OCI-LY1 (cell line): Measurements from ENCODE around the gene KDM4B.

Experiments
- H2AFZ ChIP-seq: fragments of 200-600 bp; sonication (generic), shearing (Covaris generic); 2 replicates; pipeline ENCODE4 v1.6.0; 2014; ENCODE audit warnings: antibody characterized with exemption, mild to moderate bottlenecking, low read length
- H3F3A ChIP-seq: fragments of 200-600 bp; sonication (generic), shearing (Covaris generic); 2 replicates; pipeline ENCODE4 v1.6.0; 2014; ENCODE audit warnings: mild to moderate bottlenecking, antibody characterized with exemption, low read length, moderate library complexity; ENCODE audit not compliant: insufficient read depth
- H3K27ac ChIP-seq: fragments of 200-600 bp; sonication (generic); 2 replicates; pipeline ENCODE4 v1.5.1; 2014; ENCODE audit warnings: low read length, mixed run types, mild to moderate bottlenecking, low read depth; ENCODE audit not compliant: poor library complexity, severe bottlenecking
- H3K27me3 ChIP-seq: fragments of 200-600 bp; sonication (generic); 2 replicates; pipeline ENCODE4 v1.6.0; 2014; ENCODE audit warnings: antibody characterized with exemption, mild to moderate bottlenecking, low read length, moderate library complexity; ENCODE audit not compliant: insufficient read depth
- H3K36me3 ChIP-seq: fragments of 200-600 bp; sonication (generic); 2 replicates; pipeline ENCODE4 v1.6.1; 2014; ENCODE audit warnings: mild to moderate bottlenecking, antibody characterized with exemption, low read length, moderate library complexity, mixed read lengths; ENCODE audit not compliant: insufficient read depth
- H3K4me1 ChIP-seq: fragments of 200-600 bp; sonication (generic); 2 replicates; pipeline ENCODE4 v1.5.1; 2014; ENCODE audit warnings: mild to moderate bottlenecking, low read length, moderate library complexity; ENCODE audit not compliant: insufficient read depth, severe bottlenecking
- H3K4me2 ChIP-seq: fragments of 200-600 bp; sonication (generic), shearing (Covaris generic); 2 replicates; pipeline ENCODE4 v1.6.1; 2014; ENCODE audit warnings: low read length
- H3K4me3 ChIP-seq: fragments of 200-600 bp; sonication (generic); 2 replicates; pipeline ENCODE4 v1.5.1; 2014; ENCODE audit warnings: low read length, low read depth, mild to moderate bottlenecking, mixed read lengths; ENCODE audit not compliant: poor library complexity, severe bottlenecking
- H3K79me2 ChIP-seq: fragments of 200-600 bp; shearing (Covaris generic); 2 replicates; pipeline ENCODE4 v1.6.1; 2016; ENCODE audit warnings: mixed run types, low read length, mixed read lengths; ENCODE audit not compliant: insufficient read depth
- H3K9ac ChIP-seq: fragments of 200-600 bp; sonication (generic), shearing (Covaris generic); 2 replicates; pipeline ENCODE4 v1.6.1; 2014; ENCODE audit warnings: mild to moderate bottlenecking, low read length, mixed read lengths
- H3K9me2 ChIP-seq: fragments of 200-600 bp; sonication (generic), shearing (Covaris generic); 2 replicates; pipeline ENCODE4 v1.6.1; 2014; ENCODE audit warnings: low read depth, mild to moderate bottlenecking, low read length, mixed read lengths
- H3K9me3 ChIP-seq: fragments of 200-600 bp; shearing (Covaris generic); 2 replicates; pipeline ENCODE4 v1.6.1; 2014; ENCODE audit warnings: low read length, mixed read lengths
- H4K20me1 ChIP-seq: fragments of 200-600 bp; sonication (generic), shearing (Covaris generic); 2 replicates; pipeline ENCODE4 v1.6.0; 2016; ENCODE audit warnings: mild to moderate bottlenecking, low read length; ENCODE audit not compliant: insufficient read depth
- EZH2 ChIP-seq: fragments of 200-600 bp; sonication (generic), shearing (Covaris generic); IDR thresholded peaks from 2 replicates; pipeline ENCODE4 v1.8.0; 2017; ENCODE audit warnings: borderline replicate concordance, mixed run types, mild to moderate bottlenecking, antibody characterized with exemption, low read length, moderate library complexity, mixed read lengths
- TF ChIP-seq, protein P1 (sequence below): fragments of 200-600 bp; sonication (generic), shearing (Covaris generic); IDR thresholded peaks from 2 replicates; pipeline ENCODE4 v1.5.1; 2017; ENCODE audit warnings: mild to moderate bottlenecking, antibody characterized with exemption, low read length, moderate library complexity, mixed read lengths

KDM4B gene

DNA sequence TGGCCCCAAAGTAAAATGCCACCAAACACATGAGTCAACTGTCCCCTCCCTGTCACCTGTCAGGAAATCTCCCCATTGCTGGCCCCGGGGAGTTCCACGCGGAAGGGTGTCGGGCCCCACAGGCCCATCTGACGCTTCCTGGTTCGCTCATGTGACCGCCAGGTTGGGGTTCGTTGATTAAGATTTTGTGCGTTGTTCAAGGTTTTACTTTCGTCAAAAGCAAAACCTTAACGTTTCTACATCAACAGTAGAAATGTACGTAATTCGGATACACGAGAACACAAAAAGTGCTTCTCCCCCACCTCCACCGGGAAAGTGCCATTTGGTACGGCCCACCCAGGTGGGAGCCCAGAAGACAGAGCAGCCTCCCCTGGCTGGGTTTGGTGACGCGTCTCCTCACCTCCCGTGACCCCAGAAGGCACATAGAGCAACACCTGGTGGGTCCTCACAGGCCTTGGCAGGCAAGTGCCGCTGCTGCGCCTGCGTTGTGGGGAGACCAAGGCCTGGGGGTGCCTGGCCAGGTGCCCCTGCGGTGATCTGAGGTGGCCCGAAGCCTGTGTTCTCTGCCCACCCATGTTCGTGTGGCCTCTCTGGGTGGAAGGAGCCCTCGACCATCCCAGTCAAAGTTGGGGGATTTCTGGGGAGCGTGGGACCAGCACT, 161.6 kb downstream of the KDM4B start:
- Histone ChIP-seq H3K4me2 (peak overlapping the region; percentile 58), H4K20me1 (no peaks in the 10 kb centered on the region), H3K27me3 (no peaks in the 10 kb centered on the region), H3K9me2 (no peaks in the 10 kb centered on the region), H3K27ac (peak overlapping the region; percentile 83), H3K9ac (peak overlapping the region; percentile 44; the same call in 1 of the 2 replicates), H3K36me3 (no peaks in the 10 kb centered on the region), H3K4me1 (peaks cover 61% of the 10 kb centered on the region), H3K9me3 (no peaks in the 10 kb centered on the region), H2AFZ (no peak overlapping the region), H3F3A (no peaks in the 10 kb centered on the region), H3K4me3 (peak overlapping the region; percentile 25), H3K79me2 (no peaks in the 10 kb centered on the region)
- TF ChIP-seq, protein P1, sequence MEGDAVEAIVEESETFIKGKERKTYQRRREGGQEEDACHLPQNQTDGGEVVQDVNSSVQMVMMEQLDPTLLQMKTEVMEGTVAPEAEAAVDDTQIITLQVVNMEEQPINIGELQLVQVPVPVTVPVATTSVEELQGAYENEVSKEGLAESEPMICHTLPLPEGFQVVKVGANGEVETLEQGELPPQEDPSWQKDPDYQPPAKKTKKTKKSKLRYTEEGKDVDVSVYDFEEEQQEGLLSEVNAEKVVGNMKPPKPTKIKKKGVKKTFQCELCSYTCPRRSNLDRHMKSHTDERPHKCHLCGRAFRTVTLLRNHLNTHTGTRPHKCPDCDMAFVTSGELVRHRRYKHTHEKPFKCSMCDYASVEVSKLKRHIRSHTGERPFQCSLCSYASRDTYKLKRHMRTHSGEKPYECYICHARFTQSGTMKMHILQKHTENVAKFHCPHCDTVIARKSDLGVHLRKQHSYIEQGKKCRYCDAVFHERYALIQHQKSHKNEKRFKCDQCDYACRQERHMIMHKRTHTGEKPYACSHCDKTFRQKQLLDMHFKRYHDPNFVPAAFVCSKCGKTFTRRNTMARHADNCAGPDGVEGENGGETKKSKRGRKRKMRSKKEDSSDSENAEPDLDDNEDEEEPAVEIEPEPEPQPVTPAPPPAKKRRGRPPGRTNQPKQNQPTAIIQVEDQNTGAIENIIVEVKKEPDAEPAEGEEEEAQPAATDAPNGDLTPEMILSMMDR, result no peak
- TF ChIP-seq EZH2, result no peak

DNA sequence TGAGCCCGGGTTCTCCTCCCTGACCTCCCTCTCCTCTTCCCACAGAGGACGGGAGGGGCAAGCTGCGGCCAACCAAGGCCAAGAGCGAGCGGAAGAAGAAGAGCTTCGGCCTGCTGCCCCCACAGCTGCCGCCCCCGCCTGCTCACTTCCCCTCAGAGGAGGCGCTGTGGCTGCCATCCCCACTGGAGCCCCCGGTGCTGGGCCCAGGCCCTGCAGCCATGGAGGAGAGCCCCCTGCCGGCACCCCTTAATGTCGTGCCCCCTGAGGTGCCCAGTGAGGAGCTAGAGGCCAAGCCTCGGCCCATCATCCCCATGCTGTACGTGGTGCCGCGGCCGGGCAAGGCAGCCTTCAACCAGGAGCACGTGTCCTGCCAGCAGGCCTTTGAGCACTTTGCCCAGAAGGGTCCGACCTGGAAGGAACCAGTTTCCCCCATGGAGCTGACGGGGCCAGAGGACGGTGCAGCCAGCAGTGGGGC, 162.2 kb downstream of the KDM4B start:
- TF ChIP-seq, protein P1, result peak; percentile 51
- no peak for TF ChIP-seq EZH2
- Histone ChIP-seq H3K9me3 (no peaks in the 10 kb centered on the region), H3K4me1 (peaks cover 56% of the 10 kb centered on the region), H3K79me2 (no peaks in the 10 kb centered on the region), H3K27ac (peak overlapping the region; percentile 83), H3K27me3 (no peaks in the 10 kb centered on the region), H3K4me2 (peak overlapping the region; percentile 58), H3K9me2 (no peaks in the 10 kb centered on the region), H3K36me3 (no peaks in the 10 kb centered on the region), H3K4me3 (peak overlapping the region; percentile 25), H4K20me1 (no peaks in the 10 kb centered on the region), H2AFZ (no peak overlapping the region), H3F3A (no peaks in the 10 kb centered on the region), H3K9ac (peak overlapping the region; percentile 44; the same call in 1 of the 2 replicates)

- no peaks in the 10 kb centered on the region for H3K27me3 ChIP-seq
- TF ChIP-seq, protein P1, result no peak
- TF ChIP-seq EZH2, result no peak
- H3K27ac ChIP-seq, result peak overlapping the region; percentile 83
- no peaks in the 10 kb centered on the region for H4K20me1 ChIP-seq
- H3K9me3 ChIP-seq, result no peaks in the 10 kb centered on the region
- H2AFZ ChIP-seq, result no peak overlapping the region
- no peaks in the 10 kb centered on the region for H3K9me2 ChIP-seq
- no peaks in the 10 kb centered on the region for H3K79me2 ChIP-seq
- no peaks in the 10 kb centered on the region for H3F3A ChIP-seq
- peak overlapping the region; percentile 25 for H3K4me3 ChIP-seq
- H3K4me1 ChIP-seq, result peaks cover 50% of the 10 kb centered on the region
- H3K9ac ChIP-seq, result no peak overlapping the region; the same call in 1 of the 2 replicates
- peak overlapping the region; percentile 58 for H3K4me2 ChIP-seq
- no peaks in the 10 kb centered on the region for H3K36me3 ChIP-seq
Observed at GRCh38 chr19:5131506-5132205, 162.7 kb downstream of the KDM4B start.
